ENCODE data around the gene OAS3. TPM values are rescaled to one million over a fixed set of nuclear protein-coding genes. Genes with fewer than 3 reads are reported as not detected.

OAS3 gene
- polyA plus RNA-seq, 1 donor, result 12.3 TPM

- Histone ChIP-seq H3K4me1 (ENCODE audit: control insufficient read depth, insufficient read depth, low read length) (no peaks in the 10 kb centered on the region), H3K27me3 (ENCODE audit: control insufficient read depth, insufficient read depth, low read length) (no peaks in the 10 kb centered on the region), H3K9me3 (ENCODE audit: control insufficient read depth, low read depth, low read length) (no peaks in the 10 kb centered on the region), H3K4me3 (ENCODE audit: low read length) (no peak overlapping the region), H3K36me3 (ENCODE audit: control insufficient read depth, insufficient read depth, low read length) (no peaks in the 10 kb centered on the region), H3K27ac (ENCODE audit: low read length) (no peak overlapping the region)
- 90% methylated on average over 3 of the region's 7 CpGs for WGBS (ENCODE audit: insufficient coverage, low lambda C conversion rate)
- DNase-seq, result no peak
These were observed 59.2 kb downstream of the OAS3 start for GRCh38 chr12:112997506-112997905.

- Histone ChIP-seq H3K4me1 (ENCODE audit: control insufficient read depth, insufficient read depth, low read length) (no peaks in the 10 kb centered on the region), H3K4me3 (ENCODE audit: low read length) (no peak overlapping the region), H3K27ac (ENCODE audit: low read length) (no peak overlapping the region), H3K9me3 (ENCODE audit: control insufficient read depth, low read depth, low read length) (no peaks in the 10 kb centered on the region), H3K36me3 (ENCODE audit: control insufficient read depth, insufficient read depth, low read length) (no peaks in the 10 kb centered on the region), H3K27me3 (ENCODE audit: control insufficient read depth, insufficient read depth, low read length) (no peaks in the 10 kb centered on the region)
- no peak for DNase-seq
- 86% methylated on average over 1 of the region's 12 CpGs for WGBS (ENCODE audit: insufficient coverage, low lambda C conversion rate)
These were observed 60.9 kb downstream of the OAS3 start for GRCh38 chr12:112998987-112999767.

- DNase-seq, result no peak
- no CpG with 5 or more reads among the region's 6 CpGs for WGBS (ENCODE audit: insufficient coverage, low lambda C conversion rate)
- H3K4me1 ChIP-seq (ENCODE audit: control insufficient read depth, insufficient read depth, low read length), result no peaks in the 10 kb centered on the region
- H3K4me3 ChIP-seq (ENCODE audit: low read length), result no peak overlapping the region
- no peaks in the 10 kb centered on the region for H3K27me3 ChIP-seq (ENCODE audit: control insufficient read depth, insufficient read depth, low read length)
- H3K27ac ChIP-seq (ENCODE audit: low read length), result no peak overlapping the region
- H3K9me3 ChIP-seq (ENCODE audit: control insufficient read depth, low read depth, low read length), result no peaks in the 10 kb centered on the region
- H3K36me3 ChIP-seq (ENCODE audit: control insufficient read depth, insufficient read depth, low read length), result no peaks in the 10 kb centered on the region
These were observed 62.2 kb downstream of the OAS3 start for GRCh38 chr12:113000433-113000832.

- Histone ChIP-seq H3K27ac (ENCODE audit: low read length) (no peak overlapping the region), H3K36me3 (ENCODE audit: control insufficient read depth, insufficient read depth, low read length) (no peaks in the 10 kb centered on the region), H3K27me3 (ENCODE audit: control insufficient read depth, insufficient read depth, low read length) (no peaks in the 10 kb centered on the region), H3K4me3 (ENCODE audit: low read length) (no peak overlapping the region), H3K9me3 (ENCODE audit: control insufficient read depth, low read depth, low read length) (no peaks in the 10 kb centered on the region), H3K4me1 (ENCODE audit: control insufficient read depth, insufficient read depth, low read length) (no peaks in the 10 kb centered on the region)
- no CpG with 5 or more reads among the region's 4 CpGs for WGBS (ENCODE audit: insufficient coverage, low lambda C conversion rate)
- no peak for DNase-seq
These were observed 63.9 kb downstream of the OAS3 start for GRCh38 chr12:113002155-113002554.

- Histone ChIP-seq H3K36me3 (ENCODE audit: control insufficient read depth, insufficient read depth, low read length) (no peaks in the 10 kb centered on the region), H3K27me3 (ENCODE audit: control insufficient read depth, insufficient read depth, low read length) (no peaks in the 10 kb centered on the region), H3K9me3 (ENCODE audit: control insufficient read depth, low read depth, low read length) (no peaks in the 10 kb centered on the region), H3K4me3 (ENCODE audit: low read length) (no peak overlapping the region), H3K4me1 (ENCODE audit: control insufficient read depth, insufficient read depth, low read length) (no peaks in the 10 kb centered on the region), H3K27ac (ENCODE audit: low read length) (no peak overlapping the region)
- WGBS (ENCODE audit: insufficient coverage, low lambda C conversion rate), result no CpG with 5 or more reads among the region's 5 CpGs
- DNase-seq, result no peak
These were observed 64.4 kb downstream of the OAS3 start for GRCh38 chr12:113002676-113003075.

- no peak overlapping the region for H3K4me3 ChIP-seq (ENCODE audit: low read length)
- no peaks in the 10 kb centered on the region for H3K27me3 ChIP-seq (ENCODE audit: control insufficient read depth, insufficient read depth, low read length)
- no peaks in the 10 kb centered on the region for H3K9me3 ChIP-seq (ENCODE audit: control insufficient read depth, low read depth, low read length)
- no peaks in the 10 kb centered on the region for H3K36me3 ChIP-seq (ENCODE audit: control insufficient read depth, insufficient read depth, low read length)
- H3K4me1 ChIP-seq (ENCODE audit: control insufficient read depth, insufficient read depth, low read length), result no peaks in the 10 kb centered on the region
- no peak for DNase-seq
- H3K27ac ChIP-seq (ENCODE audit: low read length), result no peak overlapping the region
- 69% methylated on average over 4 of the region's 9 CpGs for WGBS (ENCODE audit: insufficient coverage, low lambda C conversion rate)
These were observed 65.4 kb downstream of the OAS3 start for GRCh38 chr12:113003636-113004035.

GRCh38 chr12:113005762-113006161, 67.5 kb downstream of the OAS3 start:
- Histone ChIP-seq H3K36me3 (ENCODE audit: control insufficient read depth, insufficient read depth, low read length) (no peaks in the 10 kb centered on the region), H3K27me3 (ENCODE audit: control insufficient read depth, insufficient read depth, low read length) (peaks cover 3% of the 10 kb centered on the region), H3K4me1 (ENCODE audit: control insufficient read depth, insufficient read depth, low read length) (no peaks in the 10 kb centered on the region), H3K4me3 (ENCODE audit: low read length) (no peak overlapping the region), H3K27ac (ENCODE audit: low read length) (no peak overlapping the region), H3K9me3 (ENCODE audit: control insufficient read depth, low read depth, low read length) (no peaks in the 10 kb centered on the region)
- no CpG with 5 or more reads among the region's 4 CpGs for WGBS (ENCODE audit: insufficient coverage, low lambda C conversion rate)
- DNase-seq, result no peak

GRCh38 chr12:113006206-113006605, 67.9 kb downstream of the OAS3 start:
- no peak overlapping the region for H3K4me3 ChIP-seq (ENCODE audit: low read length)
- H3K36me3 ChIP-seq (ENCODE audit: control insufficient read depth, insufficient read depth, low read length), result no peaks in the 10 kb centered on the region
- WGBS (ENCODE audit: insufficient coverage, low lambda C conversion rate), result no CpG with 5 or more reads among the region's 7 CpGs
- peaks cover 3% of the 10 kb centered on the region for H3K27me3 ChIP-seq (ENCODE audit: control insufficient read depth, insufficient read depth, low read length)
- no peaks in the 10 kb centered on the region for H3K4me1 ChIP-seq (ENCODE audit: control insufficient read depth, insufficient read depth, low read length)
- no peaks in the 10 kb centered on the region for H3K9me3 ChIP-seq (ENCODE audit: control insufficient read depth, low read depth, low read length)
- H3K27ac ChIP-seq (ENCODE audit: low read length), result no peak overlapping the region
- no peak for DNase-seq

GRCh38 chr12:113006641-113007040, 68.4 kb downstream of the OAS3 start:
- H3K27ac ChIP-seq (ENCODE audit: low read length), result no peak overlapping the region
- H3K36me3 ChIP-seq (ENCODE audit: control insufficient read depth, insufficient read depth, low read length), result no peaks in the 10 kb centered on the region
- peaks cover 3% of the 10 kb centered on the region for H3K27me3 ChIP-seq (ENCODE audit: control insufficient read depth, insufficient read depth, low read length)
- H3K9me3 ChIP-seq (ENCODE audit: control insufficient read depth, low read depth, low read length), result no peaks in the 10 kb centered on the region
- no peak overlapping the region for H3K4me3 ChIP-seq (ENCODE audit: low read length)
- no peak for DNase-seq
- no CpG with 5 or more reads among the region's 6 CpGs for WGBS (ENCODE audit: insufficient coverage, low lambda C conversion rate)
- no peaks in the 10 kb centered on the region for H3K4me1 ChIP-seq (ENCODE audit: control insufficient read depth, insufficient read depth, low read length)

- Histone ChIP-seq H3K27me3 (ENCODE audit: control insufficient read depth, insufficient read depth, low read length) (peaks cover 3% of the 10 kb centered on the region), H3K4me3 (ENCODE audit: low read length) (no peak overlapping the region), H3K9me3 (ENCODE audit: control insufficient read depth, low read depth, low read length) (no peaks in the 10 kb centered on the region), H3K36me3 (ENCODE audit: control insufficient read depth, insufficient read depth, low read length) (no peaks in the 10 kb centered on the region), H3K4me1 (ENCODE audit: control insufficient read depth, insufficient read depth, low read length) (no peaks in the 10 kb centered on the region), H3K27ac (ENCODE audit: low read length) (no peak overlapping the region)
- no CpG with 5 or more reads among the region's 4 CpGs for WGBS (ENCODE audit: insufficient coverage, low lambda C conversion rate)
- DNase-seq, result no peak
These were observed 68.9 kb downstream of the OAS3 start for GRCh38 chr12:113007166-113007565.

- no peaks in the 10 kb centered on the region for H3K9me3 ChIP-seq (ENCODE audit: control insufficient read depth, low read depth, low read length)
- no peaks in the 10 kb centered on the region for H3K36me3 ChIP-seq (ENCODE audit: control insufficient read depth, insufficient read depth, low read length)
- no peaks in the 10 kb centered on the region for H3K4me1 ChIP-seq (ENCODE audit: control insufficient read depth, insufficient read depth, low read length)
- no peak for DNase-seq
- no peak overlapping the region for H3K27ac ChIP-seq (ENCODE audit: low read length)
- peaks cover 3% of the 10 kb centered on the region for H3K27me3 ChIP-seq (ENCODE audit: control insufficient read depth, insufficient read depth, low read length)
- no CpG with 5 or more reads among the region's 2 CpGs for WGBS (ENCODE audit: insufficient coverage, low lambda C conversion rate)
- H3K4me3 ChIP-seq (ENCODE audit: low read length), result no peak overlapping the region
These were observed 72.4 kb downstream of the OAS3 start for GRCh38 chr12:113010701-113011100.
